Trophoblast cell (in vitro differentiated cells and primary cell): ENCODE measurements around the gene FAM3C.
"Not testable (repeated sequence)": the region's sequence is repeated elsewhere in the genome, so short reads cannot be mapped to it uniquely, and the experiment has no call there.

Experiments
- DNase-seq, 2 donors: peaks; one replicate each; pipeline ENCODE4 v3.0.0-alpha.2; 2016
- H2AFZ ChIP-seq: 2 replicates; pipeline ENCODE4 v1.6.1; 2013; ENCODE audit warnings: low read length, moderate library complexity, mild to moderate bottlenecking; ENCODE audit not compliant: insufficient read depth, poor library complexity
- H2AK5ac ChIP-seq: 2 replicates; pipeline ENCODE4 v1.6.1; 2013; ENCODE audit warnings: mild to moderate bottlenecking, low read length
- H2BK120ac ChIP-seq: 2 replicates; pipeline ENCODE4 v1.6.1; 2013; ENCODE audit warnings: low read length, mild to moderate bottlenecking, moderate library complexity; ENCODE audit not compliant: insufficient read depth, poor library complexity
- H2BK12ac ChIP-seq: 2 replicates; pipeline ENCODE4 v1.6.1; 2013; ENCODE audit warnings: mild to moderate bottlenecking, low read length, moderate library complexity
- H2BK5ac ChIP-seq: 2 replicates; pipeline ENCODE4 v1.6.1; 2013; ENCODE audit warnings: low read length, low read depth, moderate library complexity, mild to moderate bottlenecking; ENCODE audit not compliant: poor library complexity
- H3K14ac ChIP-seq: 2 replicates; pipeline ENCODE4 v1.6.1; 2013; ENCODE audit warnings: mild to moderate bottlenecking, low read length
- H3K18ac ChIP-seq: 2 replicates; pipeline ENCODE4 v1.6.1; 2013; ENCODE audit warnings: mild to moderate bottlenecking, low read length
- H3K23ac ChIP-seq: 2 replicates; pipeline ENCODE4 v1.6.1; 2013; ENCODE audit warnings: low read length
- H3K27ac ChIP-seq: 2 replicates; pipeline ENCODE4 v1.5.1; 2013; ENCODE audit warnings: low read depth, mild to moderate bottlenecking, inconsistent platforms, low read length, moderate library complexity
- H3K27me3 ChIP-seq: 2 replicates; pipeline ENCODE4 v1.6.1; 2013; ENCODE audit warnings: inconsistent platforms, mild to moderate bottlenecking, low read length, moderate library complexity; ENCODE audit not compliant: insufficient read depth
- H3K36me3 ChIP-seq, 2 experiments: 1 replicate in 1 of 2; 2 replicates in 1 of 2; pipeline ENCODE4 v1.6.1; 2013; ENCODE audit warnings: low read length in 2 of 2, mild to moderate bottlenecking in 2 of 2, moderate library complexity in 1 of 2; ENCODE audit not compliant: insufficient read depth in 2 of 2, control insufficient read depth in 1 of 2
- H3K4ac ChIP-seq: 2 replicates; pipeline ENCODE4 v1.6.1; 2013; ENCODE audit warnings: low read depth, mild to moderate bottlenecking, low read length, moderate library complexity
- H3K4me1 ChIP-seq, 2 experiments: 1 replicate in 1 of 2; 2 replicates in 1 of 2; pipeline ENCODE4 v1.6.1; 2013; ENCODE audit warnings: low read length in 2 of 2, mild to moderate bottlenecking in 2 of 2, moderate library complexity in 1 of 2; ENCODE audit not compliant: insufficient read depth in 2 of 2, control insufficient read depth in 1 of 2
- H3K4me2 ChIP-seq: 2 replicates; pipeline ENCODE4 v1.6.1; 2013; ENCODE audit warnings: inconsistent platforms, mild to moderate bottlenecking, low read length, moderate library complexity
- H3K4me3 ChIP-seq: 2 replicates; pipeline ENCODE4 v1.5.1; 2013; ENCODE audit warnings: mild to moderate bottlenecking, low read depth, low read length, inconsistent platforms
- H3K79me1 ChIP-seq: one replicate; pipeline ENCODE4 v1.6.1; 2013; ENCODE audit warnings: low read length
- H3K79me2 ChIP-seq: 2 replicates; pipeline ENCODE4 v1.6.1; 2013; ENCODE audit warnings: low read length, mild to moderate bottlenecking; ENCODE audit not compliant: control insufficient read depth, insufficient read depth, poor library complexity
- H3K9ac ChIP-seq: 2 replicates; pipeline ENCODE4 v1.6.1; 2013; ENCODE audit warnings: mild to moderate bottlenecking, low read length
- H3K9me3 ChIP-seq: 2 replicates; pipeline ENCODE4 v1.6.1; 2013; ENCODE audit warnings: low read depth, mild to moderate bottlenecking, control low read depth, inconsistent platforms, low read length; ENCODE audit not compliant: insufficient read depth
- H4K12ac ChIP-seq: 2 replicates; pipeline ENCODE4 v1.6.1; 2013; ENCODE audit warnings: low read depth, mild to moderate bottlenecking, low read length, moderate library complexity
- H4K8ac ChIP-seq: 2 replicates; pipeline ENCODE4 v1.6.1; 2013; ENCODE audit warnings: low read depth, mild to moderate bottlenecking, low read length, moderate library complexity
- H4K91ac ChIP-seq: one replicate; pipeline ENCODE4 v1.6.1; 2013; ENCODE audit warnings: low read depth, mild to moderate bottlenecking, low read length, moderate library complexity
- WGBS: extraction: QIAGEN DNeasy Blood & Tissue Kit; methylation state at CpG from one replicate; pipeline ENCODE4 v1.1.7; 2013; ENCODE audit warnings: missing lambda C conversion rate; ENCODE audit not compliant: insufficient read length, insufficient coverage; ENCODE audit errors: extremely low coverage; 5-methylcytosine and 5-hydroxymethylcytosine counted together

Gene FAM3C

GRCh38 chr7:121432486-121432885, 36.4 kb upstream of the FAM3C start:
- not testable (repeated sequence) for H3K27ac ChIP-seq

DNA sequence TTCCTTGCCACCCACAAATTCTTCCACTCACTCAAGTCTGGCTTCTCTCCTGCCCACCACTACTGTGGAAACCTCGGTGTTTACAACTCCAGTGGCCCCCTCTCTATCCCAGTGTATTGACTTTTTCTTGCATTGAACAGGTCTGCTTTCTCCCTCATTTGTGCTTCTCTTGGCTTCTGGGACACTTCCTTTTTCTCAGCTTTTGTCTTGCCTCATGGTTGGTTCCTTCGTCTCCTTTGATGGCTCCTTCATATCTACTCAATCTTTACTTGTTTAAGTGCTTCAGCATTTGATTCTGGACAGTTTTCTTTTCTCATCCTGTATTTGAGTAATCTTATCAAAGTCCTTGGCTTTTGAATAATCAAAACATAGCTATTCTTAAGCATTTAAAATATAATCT, 35.9 kb upstream of the FAM3C start:
- Histone ChIP-seq H2BK120ac (no peak overlapping the region), H3K27ac (no peak overlapping the region), H3K79me1 (no peaks in the 10 kb centered on the region), H3K9ac (no peak overlapping the region), H3K4ac (no peak overlapping the region), H4K91ac (no peak overlapping the region), H3K4me1 (peaks cover 0 to 8% of the 10 kb centered on the region in 2 experiments), H4K8ac (no peak overlapping the region), H4K12ac (no peak overlapping the region), H3K23ac (no peak overlapping the region), H3K27me3 (no peaks in the 10 kb centered on the region), H3K18ac (no peak overlapping the region), H3K4me2 (no peak overlapping the region), H2AFZ (no peak overlapping the region), H2BK5ac (no peak overlapping the region), H2BK12ac (no peak overlapping the region), H3K4me3 (no peak overlapping the region), H2AK5ac (no peak overlapping the region), H3K14ac (no peak overlapping the region), H3K79me2 (no peaks in the 10 kb centered on the region), H3K36me3 (no peaks in the 10 kb centered on the region), H3K9me3 (no peaks in the 10 kb centered on the region)
- WGBS = no CpG with 5 or more reads among the region's 2 CpGs
- DNase-seq = peak in 1 of 2 donors; percentile 8

More at GRCh38 chr7:121432486-121432885, 36.4 kb upstream of the FAM3C start:
- H3K4me1 ChIP-seq = peaks cover under 1 to 10% of the 10 kb centered on the region in 2 experiments
- not testable (repeated sequence) for H4K8ac ChIP-seq, H3K9me3 ChIP-seq, H3K36me3 ChIP-seq, H2AFZ ChIP-seq, H3K4ac ChIP-seq, H2BK5ac ChIP-seq, H3K4me2 ChIP-seq, H3K14ac ChIP-seq, DNase-seq, H4K91ac ChIP-seq, H2BK120ac ChIP-seq, H3K9ac ChIP-seq, H3K18ac ChIP-seq, H3K23ac ChIP-seq, H3K79me1 ChIP-seq, H2AK5ac ChIP-seq, H2BK12ac ChIP-seq, H3K79me2 ChIP-seq, H3K4me3 ChIP-seq, H4K12ac ChIP-seq, H3K27me3 ChIP-seq
- WGBS = no CpG with 5 or more reads among the region's 4 CpGs

- Histone ChIP-seq H3K27ac (no peak overlapping the region), H3K4me1 (peaks cover 0 to 5% of the 10 kb centered on the region in 2 experiments), H2BK5ac (no peak overlapping the region), H3K36me3 (no peaks in the 10 kb centered on the region), H3K14ac (no peak overlapping the region), H4K8ac (no peak overlapping the region), H3K4me3 (no peak overlapping the region), H3K27me3 (no peaks in the 10 kb centered on the region), H3K23ac (no peak overlapping the region), H3K9ac (no peak overlapping the region), H4K91ac (no peak overlapping the region), H3K79me2 (no peaks in the 10 kb centered on the region), H2AK5ac (no peak overlapping the region), H3K18ac (no peak overlapping the region), H2BK120ac (no peak overlapping the region), H4K12ac (no peak overlapping the region), H2BK12ac (no peak overlapping the region), H3K4ac (no peak overlapping the region), H3K9me3 (no peaks in the 10 kb centered on the region), H3K4me2 (no peak overlapping the region), H2AFZ (no peak overlapping the region), H3K79me1 (no peaks in the 10 kb centered on the region)
- WGBS = no CpG with 5 or more reads among the region's 2 CpGs
- DNase-seq = peak in 1 of 2 donors; percentile 63
Observed at GRCh38 chr7:121431389-121431995, 35.4 kb upstream of the FAM3C start.

DNA sequence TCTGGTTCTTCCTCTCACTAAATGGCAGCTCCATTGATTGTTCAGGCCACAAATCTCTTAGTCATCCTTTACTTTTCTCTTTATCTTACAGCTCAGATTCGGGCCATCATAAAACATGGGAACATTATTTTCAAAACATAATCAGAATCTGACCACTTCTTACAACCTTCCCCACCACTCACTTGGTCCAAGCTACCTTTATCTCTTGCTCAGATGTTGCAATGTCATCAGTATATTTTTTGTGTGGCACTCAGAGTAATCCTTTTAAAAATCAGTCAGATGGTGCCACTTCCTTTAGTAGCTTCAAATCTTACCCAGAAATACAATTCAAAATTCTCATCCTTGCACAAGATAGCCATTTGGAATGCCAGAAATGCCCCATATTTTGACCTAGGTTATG, 34.5 kb upstream of the FAM3C start:
- no peak overlapping the region for H4K12ac ChIP-seq
- no peak overlapping the region for H3K18ac ChIP-seq
- no peaks in the 10 kb centered on the region for H3K27me3 ChIP-seq
- WGBS = no CpG with 5 or more reads among the region's 1 CpG
- no peak overlapping the region for H3K9ac ChIP-seq
- H3K36me3 ChIP-seq = no peaks in the 10 kb centered on the region
- H3K79me1 ChIP-seq = no peaks in the 10 kb centered on the region
- H3K9me3 ChIP-seq = no peaks in the 10 kb centered on the region
- no peak overlapping the region for H2AK5ac ChIP-seq
- no peak overlapping the region for H2BK12ac ChIP-seq
- no peak overlapping the region for H4K91ac ChIP-seq
- no peak overlapping the region for H3K23ac ChIP-seq
- H3K14ac ChIP-seq = no peak overlapping the region
- DNase-seq = no peak
- H3K4ac ChIP-seq = no peak overlapping the region
- no peak overlapping the region for H3K27ac ChIP-seq
- H3K79me2 ChIP-seq = no peaks in the 10 kb centered on the region
- H2BK120ac ChIP-seq = no peak overlapping the region
- no peak overlapping the region for H3K4me2 ChIP-seq
- H2AFZ ChIP-seq = no peak overlapping the region
- no peak overlapping the region for H2BK5ac ChIP-seq
- H4K8ac ChIP-seq = no peak overlapping the region
- peaks cover 0 to 3% of the 10 kb centered on the region in 2 experiments for H3K4me1 ChIP-seq
- no peak overlapping the region for H3K4me3 ChIP-seq
